22Rv1 (cell line): ENCODE results near the gene ROR1.

Experiments
- ZFX ChIP-seq: fragments of 450-650 bp; IDR thresholded peaks from 2 replicates; pipeline ENCODE4 v1.6.1; 2017; ENCODE audit warnings: antibody characterized with exemption, borderline replicate concordance
- TF ChIP-seq, protein P1 (sequence below): fragments of 450-650 bp; IDR thresholded peaks from 2 replicates; pipeline ENCODE4 v1.5.1; 2017; ENCODE audit warnings: mild to moderate bottlenecking

DNA sequence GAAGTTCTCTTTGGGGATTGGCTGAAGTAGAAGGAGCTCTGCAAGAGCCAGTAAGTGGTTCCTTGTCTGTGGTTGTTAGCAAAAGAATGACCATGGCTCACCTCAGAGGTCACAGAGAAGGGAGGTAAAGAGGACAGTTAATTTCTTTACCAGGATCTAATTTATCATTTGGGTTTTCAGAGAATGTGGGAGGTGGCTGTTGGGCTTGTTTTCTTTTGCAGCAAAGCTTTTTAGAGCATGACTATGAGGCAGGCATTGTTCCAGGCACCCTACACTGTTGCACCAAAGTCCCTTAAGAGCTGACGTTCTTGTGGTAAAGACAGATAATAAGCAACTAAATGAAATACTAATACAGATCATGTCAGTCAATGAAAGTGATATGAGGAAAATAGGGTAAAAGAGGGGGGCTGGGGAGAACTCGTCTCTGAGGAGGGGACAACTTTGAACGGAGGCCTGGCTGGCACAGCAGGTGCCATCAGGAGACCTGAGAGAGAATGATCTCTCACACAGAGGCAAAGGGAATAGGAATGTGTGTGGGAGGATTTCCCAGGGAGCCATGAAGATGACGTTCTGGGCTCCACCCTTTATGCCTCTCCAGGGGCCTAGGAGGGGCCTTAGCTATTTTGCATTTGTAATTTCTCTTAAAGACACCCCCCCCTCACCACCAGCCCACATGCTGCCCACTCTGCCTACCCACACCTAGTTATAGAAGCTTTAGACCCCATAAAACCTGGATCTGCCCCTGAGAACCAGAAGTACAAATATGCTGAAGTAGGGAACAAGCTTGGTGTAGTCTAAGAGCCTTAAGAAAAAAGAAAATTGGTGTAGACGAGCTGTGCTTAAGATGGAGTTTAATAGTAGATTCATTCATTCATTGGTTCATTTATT is 177.5 kb downstream of the ROR1 start:
- TF ChIP-seq, protein P1, sequence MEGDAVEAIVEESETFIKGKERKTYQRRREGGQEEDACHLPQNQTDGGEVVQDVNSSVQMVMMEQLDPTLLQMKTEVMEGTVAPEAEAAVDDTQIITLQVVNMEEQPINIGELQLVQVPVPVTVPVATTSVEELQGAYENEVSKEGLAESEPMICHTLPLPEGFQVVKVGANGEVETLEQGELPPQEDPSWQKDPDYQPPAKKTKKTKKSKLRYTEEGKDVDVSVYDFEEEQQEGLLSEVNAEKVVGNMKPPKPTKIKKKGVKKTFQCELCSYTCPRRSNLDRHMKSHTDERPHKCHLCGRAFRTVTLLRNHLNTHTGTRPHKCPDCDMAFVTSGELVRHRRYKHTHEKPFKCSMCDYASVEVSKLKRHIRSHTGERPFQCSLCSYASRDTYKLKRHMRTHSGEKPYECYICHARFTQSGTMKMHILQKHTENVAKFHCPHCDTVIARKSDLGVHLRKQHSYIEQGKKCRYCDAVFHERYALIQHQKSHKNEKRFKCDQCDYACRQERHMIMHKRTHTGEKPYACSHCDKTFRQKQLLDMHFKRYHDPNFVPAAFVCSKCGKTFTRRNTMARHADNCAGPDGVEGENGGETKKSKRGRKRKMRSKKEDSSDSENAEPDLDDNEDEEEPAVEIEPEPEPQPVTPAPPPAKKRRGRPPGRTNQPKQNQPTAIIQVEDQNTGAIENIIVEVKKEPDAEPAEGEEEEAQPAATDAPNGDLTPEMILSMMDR, result no peak
- TF ChIP-seq ZFX, result no peak
